K562 (cell line): Measurements from ENCODE around the gene SPI1. TPM values are rescaled to one million over a fixed set of nuclear protein-coding genes. Genes with fewer than 3 reads are reported as not detected.

Source experiments
- ATF3 ChIP-seq, 2 experiments: fragments of 450-650 bp in 1 of 2; sonication (generic) in 1 of 2; formaldehyde crosslinking in 1 of 2; IDR thresholded peaks in 1 of 2; conservative IDR thresholded peaks in 1 of 2; 2 replicates each; pipeline versions ENCODE4 v1.6.1 to v1.8.1; 2016 to 2023; ENCODE audit warnings: mild to moderate bottlenecking in 2 of 2, moderate library complexity in 2 of 2, inconsistent platforms in 1 of 2, missing genetic modification reagents in 1 of 2
- ATF7 ChIP-seq: fragments of 450-650 bp; IDR thresholded peaks from 2 replicates; pipeline ENCODE4 v1.7.1; 2014; ENCODE audit warnings: mild to moderate bottlenecking, moderate library complexity
- CBFA2T2 ChIP-seq: fragments of 450-650 bp; conservative IDR thresholded peaks from 2 replicates; pipeline ENCODE4 v1.6.1; 2017; ENCODE audit warnings: mild to moderate bottlenecking
- ELF4 ChIP-seq: fragments of 450-650 bp; formaldehyde crosslinking; IDR thresholded peaks from 2 replicates; pipeline ENCODE4 v1.4.0; 2022; ENCODE audit warnings: missing genetic modification characterization
- FOXK2 ChIP-seq, 2 experiments: fragments of 450-650 bp; IDR thresholded peaks in 1 of 2; conservative IDR thresholded peaks in 1 of 2; 2 replicates each; pipeline ENCODE4 v1.6.1; 2016; ENCODE audit warnings: low read depth in 2 of 2, mild to moderate bottlenecking in 1 of 2
- FOXM1 ChIP-seq, 2 experiments: fragments of 450-650 bp in 1 of 2; sonication (generic) in 1 of 2; formaldehyde crosslinking in 1 of 2; IDR thresholded peaks; 2 replicates each; pipeline versions ENCODE4 v1.6.1 to v1.9.0; 2017 to 2022; ENCODE audit warnings: low read depth in 2 of 2, mild to moderate bottlenecking in 2 of 2, missing genetic modification reagents in 1 of 2, moderate library complexity in 1 of 2
- HDAC1 ChIP-seq, 2 experiments: fragments of 450-650 bp; IDR thresholded peaks; 2 replicates each; pipeline ENCODE4 v1.6.1; 2016 to 2017; ENCODE audit warnings: inconsistent platforms in 1 of 2, mild to moderate bottlenecking in 1 of 2, moderate library complexity in 1 of 2
- KAT2B ChIP-seq: IDR thresholded peaks from one replicate; pipeline ENCODE4 v1.6.1; 2012; ENCODE audit warnings: low read depth, mild to moderate bottlenecking, control low read depth, inconsistent platforms, low read length, moderate library complexity
- NCOA1 ChIP-seq: fragments of 450-650 bp; IDR thresholded peaks from 2 replicates; pipeline ENCODE4 v1.6.1; 2016; ENCODE audit warnings: low read depth
- RERE ChIP-seq: sonication (generic); formaldehyde crosslinking; IDR thresholded peaks from 2 replicates; pipeline ENCODE4 v1.8.0; 2023; ENCODE audit warnings: missing genetic modification reagents, mild to moderate bottlenecking, borderline replicate concordance
- SRSF9 ChIP-seq: fragments of 200-400 bp; formaldehyde crosslinking; IDR thresholded peaks from 2 replicates; pipeline ENCODE4 v1.6.1; 2017; ENCODE audit warnings: low read depth, low read length, borderline replicate concordance
- TCF15 ChIP-seq: fragments of 250-450 bp; sonication (Bioruptor Pico); IDR thresholded peaks from 2 replicates; pipeline ENCODE4 v1.8.0; 2022; ENCODE audit warnings: moderate library complexity, mild to moderate bottlenecking, inconsistent platforms
- ZBTB49 ChIP-seq: sonication (generic); formaldehyde crosslinking; IDR thresholded peaks from 2 replicates; pipeline ENCODE4 v1.8.0; 2022; ENCODE audit warnings: missing genetic modification reagents, mild to moderate bottlenecking, borderline replicate concordance
- ZFP1 ChIP-seq: fragments of 450-650 bp; formaldehyde crosslinking; IDR thresholded peaks from 2 replicates; pipeline ENCODE4 v1.4.0; 2020; ENCODE audit warnings: mild to moderate bottlenecking, mixed read lengths
- ZNF12 ChIP-seq: sonication (generic); formaldehyde crosslinking; IDR thresholded peaks from 2 replicates; pipeline ENCODE4 v1.4.0; 2020; ENCODE audit warnings: mild to moderate bottlenecking, missing genetic modification reagents
- ZNF239 ChIP-seq: fragments of 250-450 bp; sonication (Bioruptor Pico); IDR thresholded peaks from 2 replicates; pipeline ENCODE4 v1.4.0; 2020; ENCODE audit warnings: mild to moderate bottlenecking
- polyA plus RNA-seq, 8 experiments: library from polyadenylated mRNA; depleted of rRNA in 4 of 8; stranded (reverse) in 5 of 8; unstranded in 3 of 8; fragments of >200 nt; fragmentation: Nextera tagmentation in 2 of 8; fragmentation: Illumina TruSeq in 1 of 8; extraction: Ambion mirVana in 2 of 8; extraction: Trizol in 1 of 8; gene quantifications; 2 replicates each; pipeline versions ENCODE4 v1.2.1 to v1.2.3, GENCODE V29; 2011 to 2014; ENCODE audit warnings: inconsistent platforms in 1 of 8, missing spikeins in 1 of 8
- total RNA-seq, 7 experiments: library from RNA; depleted of rRNA in 6 of 7; stranded (reverse); fragments of >200 nt in 6 of 7; fragmentation: Illumina TruSeq in 2 of 7; extraction: Trizol in 2 of 7; gene quantifications; 2 replicates each; pipeline versions ENCODE4 v1.2.1 to v1.2.3, GENCODE V29; 2011 to 2021; ENCODE audit warnings: low replicate concordance in 1 of 7

Gene SPI1
- total and polyA plus RNA-seq, 9 of the 15 experiments (the other 6 are each of a cell fraction or from before 2014, with no cell fraction given), result 0.10 to 33.7 (median 10.3) TPM

- TF ChIP-seq ZBTB49 (CRISPR knock-in tag) (0 out of 2 replicates have a peak, but pooled peaks have one; percentile 59), TCF15 (CRISPR knock-in tag) (0 out of 2 replicates have a peak, but pooled peaks have one; percentile 46), RERE (CRISPR knock-in tag) (peak; percentile 85; the same call in 1 of the 2 replicates), ATF3 (IDR thresholded peaks at IDR 0.05) (peak; percentile 99), ATF3 (CRISPR knock-in tag; conservative IDR thresholded peaks at IDR 0.05) (peak; percentile 98), ELF4 (peak; percentile 89), FOXK2 (conservative IDR thresholded peaks at IDR 0.05 in 1 of 2, IDR thresholded peaks at IDR 0.05 in 1 of 2; ENCODE audit: low read depth in 2 of 2) (peak; percentile 11 to 29; a peak in 2 of 4 replicates), ZNF239 (peak; percentile 16; the same call in 1 of the 2 replicates), HDAC1 (IDR thresholded peaks at IDR 0.05) (peak in 1 of 2 experiments; percentile 66; a peak in 2 of 4 replicates), NCOA1 (peak; percentile 41; the same call in 1 of the 2 replicates), KAT2B (peak; percentile 15), ZFP1 (CRISPR knock-in tag) (no peak), SRSF9 (no peak), ZNF12 (no peak), FOXM1 (IDR thresholded peaks at IDR 0.05; ENCODE audit: low read depth) (peak; percentile 64; the same call in 1 of the 2 replicates), FOXM1 (CRISPR knock-in tag; IDR thresholded peaks at IDR 0.05; ENCODE audit: low read depth) (no peak), ATF7 (peak; percentile 99), CBFA2T2 (peak; percentile 82)
These were observed at the start of gene SPI1 (continued) for GRCh38 chr11:47378010-47378835.
